NB4 (cell line): Measurements from ENCODE around the gene ARHGAP24.

Experiments used
- DNase-seq: peaks from one replicate; pipeline ENCODE4 v3.0.0; 2010; ENCODE audit warnings: low read depth
- H3K4me3 ChIP-seq: one replicate; pipeline ENCODE4 v1.5.1; 2011; ENCODE audit warnings: mild to moderate bottlenecking, low read depth, low read length, moderate library complexity
- CTCF ChIP-seq: IDR thresholded peaks from one replicate; pipeline ENCODE4 v1.5.1; 2012; ENCODE audit warnings: low read depth, low read length
- MAX ChIP-seq: IDR thresholded peaks from 2 replicates; pipeline ENCODE4 v1.6.1; 2011; ENCODE audit warnings: low read depth, low read length
- MYC ChIP-seq: IDR thresholded peaks from 2 replicates; pipeline ENCODE4 v1.6.1; 2011; ENCODE audit warnings: low read depth, low read length
- POLR2A ChIP-seq: IDR thresholded peaks from 2 replicates; pipeline ENCODE4 v1.6.1; 2011; ENCODE audit warnings: mild to moderate bottlenecking; ENCODE audit not compliant: insufficient read length; ENCODE audit errors: extremely low read depth

The ARHGAP24 gene

DNA sequence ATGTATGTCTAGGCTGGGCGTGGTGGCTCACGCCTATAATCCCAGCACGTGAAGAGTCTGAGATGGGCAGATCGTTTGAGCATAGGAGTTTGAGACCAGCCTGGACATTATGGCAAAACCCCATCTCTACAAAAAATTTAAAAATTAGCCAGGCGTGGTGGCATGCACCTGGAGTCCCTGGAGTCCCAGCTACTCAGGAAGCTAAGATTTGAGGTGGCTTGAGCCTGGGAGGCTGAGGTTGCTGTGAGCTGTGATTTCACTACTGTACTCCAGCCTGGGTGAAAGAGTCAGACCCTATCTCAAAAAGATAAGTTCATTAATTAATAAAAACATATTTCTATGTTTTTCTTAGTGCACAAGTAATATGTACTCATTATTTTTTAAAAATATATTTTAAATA is 238.1 kb downstream of the ARHGAP24 start:
- TF ChIP-seq MYC = no peak
- TF ChIP-seq MAX = no peak
- TF ChIP-seq CTCF = no peak
- no peak for TF ChIP-seq POLR2A

GRCh38 chr4:85715991-85716737 is 241.2 kb downstream of the ARHGAP24 start:
- DNase-seq = no peak
- H3K4me3 ChIP-seq = no peak overlapping the region
- TF ChIP-seq MYC = no peak
- TF ChIP-seq POLR2A = no peak
- TF ChIP-seq MAX = no peak

More for the DNA sequence above, 238.1 kb downstream of the ARHGAP24 start:
- no peak overlapping the region for H3K4me3 ChIP-seq
- no peak for DNase-seq

DNA sequence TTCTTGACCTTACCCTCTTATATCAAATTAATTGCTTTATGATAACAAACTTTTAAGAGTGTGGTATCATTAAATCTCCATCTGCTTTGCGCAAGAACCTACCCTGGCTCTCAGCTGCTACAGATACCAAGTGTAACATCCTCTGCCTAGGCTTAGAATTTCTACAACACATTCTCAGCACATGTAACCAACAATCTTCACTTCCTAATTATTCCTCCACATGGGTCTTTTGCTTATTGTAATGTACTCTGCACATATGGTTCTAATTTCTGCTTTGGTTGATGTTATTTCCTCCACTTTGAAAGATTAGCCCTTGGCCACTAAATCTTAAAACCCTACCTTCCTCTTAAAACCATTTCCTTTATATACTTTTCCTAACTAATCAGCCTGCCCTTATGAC is 242.4 kb downstream of the ARHGAP24 start:
- no peak overlapping the region for H3K4me3 ChIP-seq
- DNase-seq = no peak
- TF ChIP-seq MAX (no peak), POLR2A (no peak), CTCF (no peak), MYC (no peak)

DNA sequence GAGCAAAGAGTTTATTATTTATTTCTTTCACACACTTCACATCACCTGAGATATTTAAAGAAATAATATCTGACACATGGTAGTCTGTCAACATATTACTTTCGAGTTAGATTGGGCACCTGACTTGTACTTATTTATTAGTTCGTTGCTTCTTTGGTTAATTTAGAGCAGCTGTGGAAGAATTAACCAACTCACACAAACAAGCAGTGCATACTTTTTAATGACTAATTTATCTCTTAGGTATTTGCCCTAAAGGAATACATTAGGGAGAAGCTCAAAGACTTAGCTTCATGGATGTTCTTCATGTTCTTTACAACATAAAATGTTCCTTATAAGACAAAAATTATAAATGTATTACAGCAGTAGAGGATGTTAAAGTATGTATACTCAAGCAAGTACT is 242.9 kb downstream of the ARHGAP24 start:
- H3K4me3 ChIP-seq = no peak overlapping the region
- no peak for TF ChIP-seq MYC
- TF ChIP-seq MAX = no peak
- TF ChIP-seq CTCF = no peak
- TF ChIP-seq POLR2A = no peak
- DNase-seq = no peak

- TF ChIP-seq CTCF (no peak), POLR2A (no peak), MAX (no peak), MYC (no peak)
- DNase-seq = no peak
- H3K4me3 ChIP-seq = no peak overlapping the region
These were observed 245.8 kb downstream of the ARHGAP24 start for GRCh38 chr4:85720735-85721134.

GRCh38 chr4:85722401-85722800 is 247.5 kb downstream of the ARHGAP24 start:
- no peak for DNase-seq
- TF ChIP-seq MAX (no peak), CTCF (no peak), MYC (no peak), POLR2A (no peak)
- H3K4me3 ChIP-seq = no peak overlapping the region
